Caco-2 (cell line): Measurements from ENCODE around the gene FAM47E. TPM values are rescaled to one million over a fixed set of nuclear protein-coding genes. Genes with fewer than 3 reads are reported as not detected.
A peak's percentile ranks its signal among the peaks of the same experiment; 100 is the strongest.

Experiments used
- BruUV-seq: library from RNA; stranded (reverse); fragments of 400-500 nt; replicated peaks from 2 replicates; lab custom pipeline; 2021; lab: Mats Ljungman, UMichigan
- CTCF ChIA-PET: fragments of 300-600 bp; sonication (Branson Sonifier 250); formaldehyde crosslinking; loops from one replicate; lab custom pipeline; 2022; ENCODE audit warnings: antibody characterized with exemption; lab: Charles Lee
- POLR2A ChIA-PET: fragments of 300-600 bp; sonication (Branson Sonifier 250); formaldehyde crosslinking; loops from one replicate; lab custom pipeline; 2022; ENCODE audit warnings: antibody characterized with exemption; lab: Charles Lee
- DNase-seq, 2 experiments: peaks; one replicate each; pipeline versions ENCODE4 v3.0.0 to v3.0.0-alpha.2; 2020 to 2022
- H3K27me3 ChIP-seq: replicated peaks from 2 replicates; pipeline ENCODE4 v1.6.0; 2011; ENCODE audit warnings: low read length; ENCODE audit not compliant: control insufficient read depth, insufficient read depth
- H3K36me3 ChIP-seq: 2 replicates; pipeline ENCODE4 v1.5.1; 2011; ENCODE audit warnings: low read length; ENCODE audit not compliant: control insufficient read depth, insufficient read depth
- H3K4me1 ChIP-seq: fragments of 250-450 bp; sonication (Bioruptor Pico); 2 replicates; pipeline ENCODE4 v1.5.1; 2020; ENCODE audit warnings: mild to moderate bottlenecking
- H3K4me3 ChIP-seq: 2 replicates; pipeline ENCODE4 v1.5.1; 2011; ENCODE audit warnings: low read depth, mild to moderate bottlenecking, control low read depth, low read length
- H3K9me3 ChIP-seq: fragments of 250-450 bp; sonication (Bioruptor Pico); 2 replicates; pipeline ENCODE4 v1.5.1; 2020; ENCODE audit warnings: mild to moderate bottlenecking, moderate library complexity
- H3K27ac Mint-ChIP-seq: one replicate; pipeline ENCODE4 v1.8.0; 2022; ENCODE audit warnings: mixed read lengths; ENCODE audit not compliant: unreplicated experiment
- H3K27me3 Mint-ChIP-seq: one replicate; pipeline ENCODE4 v1.8.0; 2022; ENCODE audit warnings: mixed read lengths; ENCODE audit not compliant: insufficient read depth, unreplicated experiment
- H3K36me3 Mint-ChIP-seq: one replicate; pipeline ENCODE4 v1.8.0; 2022; ENCODE audit warnings: mild to moderate bottlenecking, mixed read lengths; ENCODE audit not compliant: insufficient read depth, unreplicated experiment
- H3K4me1 Mint-ChIP-seq: one replicate; pipeline ENCODE4 v1.8.0; 2022; ENCODE audit warnings: low read depth, mixed read lengths; ENCODE audit not compliant: unreplicated experiment
- H3K4me3 Mint-ChIP-seq: one replicate; pipeline ENCODE4 v1.8.0; 2022; ENCODE audit warnings: mild to moderate bottlenecking, moderate library complexity, mixed read lengths; ENCODE audit not compliant: unreplicated experiment
- H3K9me3 Mint-ChIP-seq: one replicate; pipeline ENCODE4 v1.8.0; 2022; ENCODE audit warnings: mixed read lengths; ENCODE audit not compliant: unreplicated experiment
- CTCF ChIP-seq, 2 experiments: fragments of 200-600 bp in 1 of 2; IDR thresholded peaks; 1 replicate in 1 of 2; 2 replicates in 1 of 2; pipeline versions ENCODE4 v1.5.1 to v1.8.0; 2011 to 2022; ENCODE audit warnings: antibody characterized with exemption in 1 of 2, control low read depth in 1 of 2, inconsistent platforms in 1 of 2, low read depth in 1 of 2, low read length in 1 of 2, mild to moderate bottlenecking in 1 of 2, moderate library complexity in 1 of 2; ENCODE audit not compliant: insufficient read depth in 1 of 2, severe bottlenecking in 1 of 2, unreplicated experiment in 1 of 2
- intact Hi-C: fragments of 100-400 bp; cut with micrococcal nuclease; formaldehyde crosslinking; loops from one replicate; pipeline ENCODE4 v1.10.0; 2022; ENCODE audit not compliant: unreplicated experiment
- total RNA-seq: library from RNA; stranded (reverse); gene quantifications from 2 replicates; pipeline ENCODE4 v1.2.3, GENCODE V29; 2022

Gene FAM47E
- total RNA-seq, 1 experiment from 2014 or later = 6.6 TPM

DNA sequence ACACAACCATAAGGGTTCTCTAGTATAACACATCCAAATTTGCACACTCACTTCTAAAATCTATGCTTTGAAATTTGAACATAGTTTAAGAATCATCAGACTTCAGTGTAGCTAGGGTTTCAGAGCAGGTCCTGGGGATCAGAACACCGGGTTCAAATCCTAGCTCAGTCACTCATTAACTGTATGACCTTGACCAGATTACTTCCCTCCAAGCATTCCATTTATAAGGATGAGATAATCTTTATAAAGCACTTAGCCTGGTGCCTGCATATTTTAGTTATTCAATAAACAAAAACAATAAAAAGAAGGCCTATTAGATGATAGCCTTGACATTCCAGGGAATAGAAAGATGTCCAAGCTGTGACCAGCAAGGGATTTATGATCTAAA is 50.2 kb downstream of the FAM47E start:
- Mint-ChIP-seq H3K27ac (no peak overlapping the region), H3K36me3 (no peaks in the 10 kb centered on the region), H3K27me3 (no peaks in the 10 kb centered on the region), H3K4me3 (no peak overlapping the region), H3K4me1 (peaks cover 31% of the 10 kb centered on the region), H3K9me3 (no peaks in the 10 kb centered on the region)
- Histone ChIP-seq H3K4me3 (no peak overlapping the region), H3K9me3 (peaks cover 10% of the 10 kb centered on the region), H3K27me3 (no peaks in the 10 kb centered on the region), H3K4me1 (peaks cover 20% of the 10 kb centered on the region), H3K36me3 (no peaks in the 10 kb centered on the region)
- BruUV-seq = no TSS peak
- intact Hi-C loops = loop anchor here (10.0 kb wide), 1 partner anchor 87 kb away; the partner anchor contains the start of gene SCARB2
- DNase-seq = no peak
- POLR2A ChIA-PET = no interaction called here
- TF ChIP-seq CTCF (IDR thresholded peaks at IDR 0.05; ENCODE audit: insufficient read depth in 1 of 2, low read depth in 1 of 2, low read length in 1 of 2, severe bottlenecking in 1 of 2, unreplicated experiment in 1 of 2) = no peak
- CTCF ChIA-PET = interaction anchor here (0.9 kb wide), 1 partner anchor 122 kb away, joined by 3 read pairs; no protein-coding TSS in a partner anchor

GRCh38 chr4:76302826-76303438 is 51.4 kb downstream of the FAM47E start:
- intact Hi-C loops = loop anchor here (10.0 kb wide), 1 partner anchor 88 kb away; the partner anchor contains the start of gene SCARB2
- H3K27ac Mint-ChIP-seq = peak overlapping the region; percentile 3
- CTCF ChIA-PET = no interaction called here

More at GRCh38 chr4:76302826-76303438, 51.4 kb downstream of the FAM47E start:
- no peaks in the 10 kb centered on the region for H3K36me3 ChIP-seq
- Mint-ChIP-seq H3K27me3 (no peaks in the 10 kb centered on the region), H3K9me3 (no peaks in the 10 kb centered on the region), H3K4me3 (no peak overlapping the region), H3K36me3 (no peaks in the 10 kb centered on the region), H3K4me1 (peaks cover 31% of the 10 kb centered on the region)
- no TSS peak for BruUV-seq
- no peak for TF ChIP-seq CTCF (IDR thresholded peaks at IDR 0.05; ENCODE audit: insufficient read depth in 1 of 2, low read depth in 1 of 2, low read length in 1 of 2, severe bottlenecking in 1 of 2, unreplicated experiment in 1 of 2)
- H3K4me1 ChIP-seq = peaks cover 25% of the 10 kb centered on the region
- H3K4me3 ChIP-seq = no peak overlapping the region
- POLR2A ChIA-PET = no interaction called here
- DNase-seq = no peak
- no peaks in the 10 kb centered on the region for H3K27me3 ChIP-seq
- peaks cover 10% of the 10 kb centered on the region for H3K9me3 ChIP-seq
